DND-41 (cell line): ENCODE results near the gene LORICRIN.

ENCODE experiments used
- CTCF ChIP-seq: IDR thresholded peaks from 2 replicates; pipeline ENCODE4 v1.5.1; 2012; ENCODE audit warnings: borderline replicate concordance, low read length, moderate library complexity, mild to moderate bottlenecking; ENCODE audit not compliant: poor library complexity, severe bottlenecking; ENCODE audit errors: extremely low read depth
- EZH2 ChIP-seq: IDR thresholded peaks from 3 replicates; pipeline ENCODE4 v1.6.1; 2012; ENCODE audit warnings: borderline replicate concordance, low read depth, mild to moderate bottlenecking, moderate library complexity, low read length, inconsistent platforms; ENCODE audit not compliant: severe bottlenecking

DNA sequence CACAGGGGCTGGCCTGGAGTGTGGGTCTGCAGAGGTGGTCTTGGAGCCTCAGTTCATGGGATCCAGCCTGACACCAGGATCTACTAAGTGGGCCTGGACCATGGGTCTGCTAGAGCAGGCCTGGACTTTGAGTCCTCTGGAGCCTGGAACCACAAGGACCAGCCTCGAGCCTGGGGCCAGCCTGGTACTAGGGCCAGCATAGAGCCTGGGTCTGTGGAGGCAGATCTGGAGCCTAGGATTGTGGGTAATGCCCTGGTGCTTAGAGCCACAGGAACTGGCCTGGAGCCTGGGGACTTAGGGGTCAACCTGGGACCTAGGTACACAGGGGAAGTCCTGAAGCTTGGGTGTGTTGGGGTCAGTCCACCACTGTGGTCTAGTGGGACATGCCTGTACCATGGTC, 12.7 kb downstream of the LORICRIN start:
- no peak for TF ChIP-seq CTCF
- no peak for TF ChIP-seq EZH2
